Breast epithelium (tissue), 4 donors: ENCODE measurements around the gene AEBP1. TPM values are rescaled to one million over a fixed set of nuclear protein-coding genes. Genes with fewer than 3 reads are reported as not detected.
"Not testable (repeated sequence)": the region's sequence is repeated elsewhere in the genome, so short reads cannot be mapped to it uniquely, and the experiment has no call there.

Experiments used
- DNase-seq, 2 donors: peaks; one replicate each; pipeline ENCODE4 v3.0.0-alpha.2; 2019; ENCODE audit warnings: low spot score in 2 of 2
- H3K27ac ChIP-seq, 2 donors: fragments of 200-600 bp; sonication (generic) in 1 of 2; one replicate each; pipeline ENCODE4 v1.5.1; 2016 to 2019; ENCODE audit warnings: mild to moderate bottlenecking in 1 of 2
- H3K27me3 ChIP-seq, 2 donors: fragments of 200-600 bp; sonication (generic) in 1 of 2; one replicate each; pipeline versions ENCODE4 v1.5.1 to v1.6.0; 2017 to 2019; ENCODE audit warnings: control low read depth in 1 of 2, mild to moderate bottlenecking in 1 of 2
- H3K36me3 ChIP-seq: fragments of 200-600 bp; one replicate; pipeline ENCODE4 v1.5.1; 2019
- H3K4me1 ChIP-seq, 2 donors: fragments of 200-600 bp; sonication (generic); one replicate each; pipeline ENCODE4 v1.5.1; 2016 to 2019; ENCODE audit warnings: control low read depth in 1 of 2
- H3K4me3 ChIP-seq, 3 donors: fragments of 200-600 bp; sonication (generic); 1 replicate in 2 of 3; 2 replicates in 1 of 3; pipeline ENCODE4 v1.5.1; 2016 to 2019; ENCODE audit warnings: mild to moderate bottlenecking in 3 of 3, moderate library complexity in 2 of 3
- H3K9me3 ChIP-seq, 2 donors: fragments of 200-600 bp; sonication (generic) in 1 of 2; one replicate each; pipeline ENCODE4 v1.5.1; 2016 to 2019; ENCODE audit warnings: control low read depth in 1 of 2
- POLR2A ChIP-seq: fragments of 450-650 bp; IDR thresholded peaks from one replicate; pipeline ENCODE4 v1.6.1; 2016; ENCODE audit warnings: antibody characterized with exemption, mild to moderate bottlenecking, moderate library complexity
- POLR2AphosphoS5 ChIP-seq, 3 donors: sonication (generic); formaldehyde crosslinking; IDR thresholded peaks; one replicate each; pipeline ENCODE4 v1.6.1; 2017; ENCODE audit warnings: antibody characterized with exemption in 3 of 3
- intact Hi-C: fragments of 100-400 bp; cut with DNase I; formaldehyde crosslinking; loops from one replicate; pipeline ENCODE4 v1.15.1; 2023; ENCODE audit warnings: low total_unique reads
- total RNA-seq, 3 donors: library from RNA; depleted of rRNA; stranded (reverse); fragments of >200 nt; gene quantifications; one replicate each; pipeline ENCODE4 v1.1.0, GENCODE V29; 2016
- TF ChIP-seq, protein P1 (sequence below), 3 donors: fragments of 450-650 bp; IDR thresholded peaks; one replicate each; pipeline ENCODE4 v1.5.1; 2016 to 2017; ENCODE audit warnings: antibody characterized with exemption in 3 of 3, mild to moderate bottlenecking in 3 of 3, moderate library complexity in 3 of 3

The AEBP1 gene
- total RNA-seq, 3 donors from 2014 or later = 85.6 to 300 (median 145) TPM

DNA sequence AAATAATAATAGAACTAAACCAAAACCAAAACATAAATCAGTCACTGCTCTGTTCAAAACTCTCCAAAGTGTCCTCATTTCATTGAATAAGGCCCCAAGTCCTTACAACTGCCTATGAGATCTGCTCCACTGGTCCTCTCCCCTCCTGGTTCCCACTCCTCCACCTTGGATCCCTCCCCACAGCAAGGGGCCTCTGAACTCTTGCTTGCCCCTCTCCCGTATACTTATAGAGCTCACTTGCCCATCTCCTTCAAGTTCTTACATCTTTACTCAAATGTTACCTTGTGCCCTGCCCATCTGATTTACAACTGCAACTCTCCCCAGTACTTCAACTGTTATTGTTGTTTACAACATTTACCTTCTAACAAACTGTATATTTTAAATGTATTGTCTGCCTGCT lies 18.4 kb downstream of the AEBP1 start:
- intact Hi-C loops = no loop called here
- H3K9me3 ChIP-seq = no peaks in the 10 kb centered on the region
- peaks cover 0 to 4% of the 10 kb centered on the region in 2 donors for H3K4me1 ChIP-seq
- peak overlapping the region; percentile 56 to 81 (median 81) for H3K4me3 ChIP-seq
- H3K27ac ChIP-seq = peak overlapping the region in 1 of 2 donors; percentile 81
- TF ChIP-seq, protein P1, sequence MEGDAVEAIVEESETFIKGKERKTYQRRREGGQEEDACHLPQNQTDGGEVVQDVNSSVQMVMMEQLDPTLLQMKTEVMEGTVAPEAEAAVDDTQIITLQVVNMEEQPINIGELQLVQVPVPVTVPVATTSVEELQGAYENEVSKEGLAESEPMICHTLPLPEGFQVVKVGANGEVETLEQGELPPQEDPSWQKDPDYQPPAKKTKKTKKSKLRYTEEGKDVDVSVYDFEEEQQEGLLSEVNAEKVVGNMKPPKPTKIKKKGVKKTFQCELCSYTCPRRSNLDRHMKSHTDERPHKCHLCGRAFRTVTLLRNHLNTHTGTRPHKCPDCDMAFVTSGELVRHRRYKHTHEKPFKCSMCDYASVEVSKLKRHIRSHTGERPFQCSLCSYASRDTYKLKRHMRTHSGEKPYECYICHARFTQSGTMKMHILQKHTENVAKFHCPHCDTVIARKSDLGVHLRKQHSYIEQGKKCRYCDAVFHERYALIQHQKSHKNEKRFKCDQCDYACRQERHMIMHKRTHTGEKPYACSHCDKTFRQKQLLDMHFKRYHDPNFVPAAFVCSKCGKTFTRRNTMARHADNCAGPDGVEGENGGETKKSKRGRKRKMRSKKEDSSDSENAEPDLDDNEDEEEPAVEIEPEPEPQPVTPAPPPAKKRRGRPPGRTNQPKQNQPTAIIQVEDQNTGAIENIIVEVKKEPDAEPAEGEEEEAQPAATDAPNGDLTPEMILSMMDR (IDR thresholded peaks at IDR 0.05) = no peak
- TF ChIP-seq POLR2A (no peak), POLR2AphosphoS5 (IDR thresholded peaks at IDR 0.05) (no peak)
- no peaks in the 10 kb centered on the region for H3K36me3 ChIP-seq
- DNase-seq = no peak
- no peaks in the 10 kb centered on the region for H3K27me3 ChIP-seq

DNA sequence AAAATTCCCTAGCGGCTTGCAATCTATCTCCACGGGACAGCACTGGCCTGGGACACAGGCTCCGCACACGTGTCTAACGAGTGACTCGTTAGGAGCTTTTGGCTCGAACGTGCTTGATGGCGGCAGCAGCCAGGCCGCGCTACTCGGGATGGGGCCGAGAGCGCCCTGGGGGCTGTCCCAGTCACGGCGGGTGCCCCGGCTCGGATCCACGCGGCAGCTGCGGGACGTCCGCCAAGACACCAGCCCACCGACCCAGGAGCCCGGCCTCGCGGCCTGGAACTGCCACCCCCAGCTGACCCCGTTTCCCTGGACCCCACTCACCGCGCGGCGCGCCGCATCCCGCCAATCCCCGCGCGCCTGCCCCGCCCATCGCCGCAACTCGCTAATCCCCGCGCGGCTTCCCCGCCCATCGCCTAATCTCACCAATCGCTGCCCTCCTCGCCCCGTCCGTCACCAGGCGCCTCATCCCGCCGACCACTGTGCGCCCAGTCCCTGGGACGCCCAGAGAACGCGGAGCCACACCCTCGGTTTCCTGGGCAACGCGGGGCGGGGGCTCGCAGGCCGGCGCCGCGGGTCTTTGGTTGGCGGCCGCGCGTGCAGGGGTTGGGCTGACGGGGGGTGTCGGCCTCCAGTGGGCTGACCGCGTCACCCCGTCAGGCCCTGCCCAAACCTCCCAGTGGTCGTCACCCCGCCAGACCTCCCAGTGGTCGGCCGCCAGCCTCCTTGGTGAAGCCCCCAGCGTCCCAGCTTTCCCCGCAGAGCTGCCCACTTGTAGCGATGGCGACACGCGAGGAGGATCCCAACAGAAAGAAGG lies 19.3 kb downstream of the AEBP1 start, which contains the start of gene POLD2:
POLD2 (minus strand) TSS at position 359 of the 814 bp plus-strand sequence. CDS start 1,495 bp downstream, outside the sequence.
- peak within 1 kb of the TSS; percentile 56 to 81 (median 81) for H3K4me3 ChIP-seq
- intact Hi-C loops = no loop called here
- peak; percentile 28 to 43 (median 37) for TF ChIP-seq POLR2AphosphoS5 (IDR thresholded peaks at IDR 0.05)
- TF ChIP-seq, protein P1 (IDR thresholded peaks at IDR 0.05) = peak in 1 of 3 donors; percentile 23
- peak; percentile 16 for TF ChIP-seq POLR2A
- no peaks in the 10 kb centered on the region for H3K27me3 ChIP-seq
- no peaks in the 10 kb centered on the region for H3K36me3 ChIP-seq
- H3K27ac ChIP-seq = peak within 1 kb of the TSS; percentile 76 to 81
- H3K9me3 ChIP-seq = no peaks in the 10 kb centered on the region
- H3K4me1 ChIP-seq = peaks cover 0 to 4% of the 10 kb centered on the region in 2 donors
- DNase-seq = peak; percentile 96 to 97

GRCh38 chr7:44124822-44125202 lies 20.7 kb downstream of the AEBP1 start:
- TF ChIP-seq, protein P1 (IDR thresholded peaks at IDR 0.05) = no peak
- TF ChIP-seq POLR2AphosphoS5 (IDR thresholded peaks at IDR 0.05) = no peak
- TF ChIP-seq POLR2A = no peak
- Histone ChIP-seq H3K9me3 (no peaks in the 10 kb centered on the region), H3K4me3 (no peak overlapping the region), H3K36me3 (no peaks in the 10 kb centered on the region), H3K4me1 (peaks cover 0 to 4% of the 10 kb centered on the region in 2 donors), H3K27me3 (no peaks in the 10 kb centered on the region), H3K27ac (no peak overlapping the region)
- intact Hi-C loops = no loop called here
- DNase-seq = no peak

GRCh38 chr7:44126574-44126973 lies 22.4 kb downstream of the AEBP1 start:
- H3K9me3 ChIP-seq, DNase-seq, H3K27ac ChIP-seq, H3K36me3 ChIP-seq, intact Hi-C loops, H3K27me3 ChIP-seq, H3K4me1 ChIP-seq, H3K4me3 ChIP-seq: not testable (repeated sequence)

- H3K9me3 ChIP-seq = no peaks in the 10 kb centered on the region
- H3K4me1 ChIP-seq = peaks cover 0 to 4% of the 10 kb centered on the region in 2 donors
- DNase-seq = no peak
- no peak overlapping the region for H3K27ac ChIP-seq
- intact Hi-C loops = no loop called here
- H3K36me3 ChIP-seq = no peaks in the 10 kb centered on the region
- no peak for TF ChIP-seq POLR2A
- TF ChIP-seq, protein P1 (IDR thresholded peaks at IDR 0.05) = no peak
- H3K4me3 ChIP-seq = no peak overlapping the region
- no peaks in the 10 kb centered on the region for H3K27me3 ChIP-seq
These were observed 23.0 kb downstream of the AEBP1 start for GRCh38 chr7:44127161-44127560.
